ENCODE measurements around the gene WDR64. TPM values are rescaled to one million over a fixed set of nuclear protein-coding genes. Genes with fewer than 3 reads are reported as not detected.

The WDR64 gene
- total RNA-seq, 2 experiments from 2014 or later = 0.21 to 0.31 TPM

DNA sequence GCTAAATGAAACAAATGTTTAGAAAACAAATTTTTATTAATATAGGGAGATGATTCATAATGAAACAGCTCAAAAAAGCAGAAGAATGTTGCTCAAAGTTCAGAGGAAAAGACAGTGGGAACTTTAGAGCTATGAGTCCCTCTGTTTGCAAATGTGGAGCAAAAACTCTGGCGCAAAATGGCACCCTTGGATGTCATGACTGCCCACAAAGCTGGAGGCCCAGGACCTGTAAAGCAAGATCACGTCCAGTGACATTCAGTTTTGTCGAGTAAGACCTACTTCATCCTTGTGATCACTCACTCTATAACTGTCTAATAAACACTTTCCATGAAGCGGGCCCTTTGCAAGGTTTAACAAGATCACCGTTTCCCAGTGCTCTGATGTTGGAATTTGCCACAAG, 186.8 kb downstream of the WDR64 start:
- CTCF ChIA-PET = interaction anchor here (1.4 kb wide), 2 partner anchors 200 to 228 kb away, joined by 5 to 7 read pairs; no protein-coding TSS in a partner anchor
- ATAC-seq (no peak), DNase-seq (no peak)
- Mint-ChIP-seq H3K9me3 (ENCODE audit: insufficient read depth) (no peaks in the 10 kb centered on the region), H3K27ac (no peak overlapping the region), H3K27me3 (ENCODE audit: low read depth) (peaks cover 11% of the 10 kb centered on the region), H3K36me3 (ENCODE audit: low read depth) (no peaks in the 10 kb centered on the region), H3K4me1 (ENCODE audit: low read depth) (peaks cover 6% of the 10 kb centered on the region), H3K4me3 (no peak overlapping the region)
- POLR2A ChIA-PET = no interaction called here

DNA sequence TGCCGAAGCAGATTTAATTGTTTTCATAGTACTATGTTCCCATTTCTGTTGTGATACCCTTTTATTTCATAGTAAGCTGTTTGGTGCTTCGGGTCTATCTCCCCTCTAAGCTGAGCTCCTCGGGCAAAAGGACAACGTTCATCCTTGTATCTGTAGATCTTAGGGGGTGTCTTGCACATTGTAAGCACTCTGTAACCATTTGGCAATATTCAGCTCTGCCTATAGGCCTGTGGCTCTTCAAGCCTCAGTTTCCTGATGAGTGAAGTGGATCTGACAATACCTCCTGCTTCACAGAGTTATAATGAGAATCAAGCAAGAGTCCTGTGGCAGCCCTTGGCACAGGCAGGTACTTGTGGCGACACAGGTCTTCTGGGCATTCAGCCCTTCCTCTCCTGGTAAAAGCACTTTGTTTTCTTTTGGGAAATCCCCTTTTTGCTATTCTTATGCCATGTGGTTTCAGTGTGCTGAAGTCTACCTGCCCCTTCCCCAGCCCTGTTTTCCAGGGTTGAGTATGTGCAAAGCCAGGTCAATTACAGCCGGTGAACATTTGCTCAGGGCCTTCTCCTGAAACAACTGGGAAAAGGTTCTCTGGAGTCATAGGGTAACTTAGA, 187.4 kb downstream of the WDR64 start:
- no peak for DNase-seq
- no peaks in the 10 kb centered on the region for H3K36me3 Mint-ChIP-seq (ENCODE audit: low read depth)
- H3K4me3 Mint-ChIP-seq = no peak overlapping the region
- ChIA-PET CTCF (interaction anchor here (1.4 kb wide), 1 partner anchor 200 kb away, joined by 5 read pairs; no protein-coding TSS in a partner anchor), POLR2A (no interaction called here)
- no peak overlapping the region for H3K27ac Mint-ChIP-seq
- no peaks in the 10 kb centered on the region for H3K9me3 Mint-ChIP-seq (ENCODE audit: insufficient read depth)
- peaks cover 13% of the 10 kb centered on the region for H3K27me3 Mint-ChIP-seq (ENCODE audit: low read depth)
- ATAC-seq = no peak
- peaks cover 6% of the 10 kb centered on the region for H3K4me1 Mint-ChIP-seq (ENCODE audit: low read depth)

DNA sequence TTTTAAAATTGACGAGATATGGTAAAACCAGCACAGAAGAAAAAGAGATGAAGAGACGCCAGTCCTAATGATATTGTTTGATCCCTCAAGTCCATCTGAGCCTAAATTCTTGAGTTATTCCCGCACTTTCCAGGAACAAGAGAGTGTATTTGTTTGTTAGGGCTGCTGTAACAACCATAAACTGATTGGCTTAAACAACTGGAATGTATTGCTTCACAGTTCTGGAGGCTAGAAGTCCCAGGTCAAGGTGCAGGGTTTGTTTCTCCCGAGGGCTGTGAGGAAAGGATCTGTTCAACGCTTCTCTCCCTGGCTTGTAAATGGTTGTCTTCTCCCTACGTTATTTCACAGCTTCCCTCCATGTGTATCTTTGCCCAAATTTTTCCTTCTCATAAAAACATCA, 188.1 kb downstream of the WDR64 start:
- ChIA-PET CTCF (no interaction called here), POLR2A (no interaction called here)

DNA sequence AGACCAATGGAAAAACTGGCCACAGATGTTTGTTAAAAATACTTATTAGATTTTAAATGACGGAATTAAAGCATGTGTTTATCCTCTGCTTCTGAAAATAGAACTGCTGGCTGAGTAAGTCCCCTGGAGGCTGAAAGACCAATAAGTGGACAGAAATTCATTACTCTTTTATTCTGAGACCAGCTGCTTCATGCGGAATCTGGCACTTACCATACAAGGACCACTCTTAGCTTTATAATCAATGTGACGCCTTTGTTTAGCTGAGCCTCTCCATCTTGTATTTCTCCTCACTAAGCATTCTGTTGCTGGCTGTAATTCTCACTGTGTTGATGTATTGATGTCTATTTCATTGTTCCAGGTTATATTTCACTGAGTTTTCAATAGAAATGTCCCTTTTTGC, 189.6 kb downstream of the WDR64 start:
- Mint-ChIP-seq H3K27ac (no peak overlapping the region), H3K27me3 (ENCODE audit: low read depth) (peaks cover 9% of the 10 kb centered on the region), H3K9me3 (ENCODE audit: insufficient read depth) (no peaks in the 10 kb centered on the region), H3K4me3 (no peak overlapping the region), H3K4me1 (ENCODE audit: low read depth) (peaks cover 9% of the 10 kb centered on the region), H3K36me3 (ENCODE audit: low read depth) (no peaks in the 10 kb centered on the region)
- CTCF ChIA-PET = interaction anchor here (1.4 kb wide), 1 partner anchor 231 kb away, joined by 8 read pairs; no protein-coding TSS in a partner anchor
- no peak for DNase-seq
- POLR2A ChIA-PET = no interaction called here
- ATAC-seq = no peak

More for the DNA sequence above, 188.1 kb downstream of the WDR64 start:
- H3K36me3 Mint-ChIP-seq (ENCODE audit: low read depth) = no peaks in the 10 kb centered on the region
- DNase-seq = no peak
- H3K27ac Mint-ChIP-seq = no peak overlapping the region
- H3K27me3 Mint-ChIP-seq (ENCODE audit: low read depth) = peaks cover 13% of the 10 kb centered on the region
- H3K4me3 Mint-ChIP-seq = no peak overlapping the region
- no peaks in the 10 kb centered on the region for H3K9me3 Mint-ChIP-seq (ENCODE audit: insufficient read depth)
- ATAC-seq = no peak
- peaks cover 6% of the 10 kb centered on the region for H3K4me1 Mint-ChIP-seq (ENCODE audit: low read depth)

- ChIA-PET CTCF (interaction anchor here (1.1 to 1.4 kb wide), 2 partner anchors 8 to 232 kb away, joined by 3 to 4 read pairs; no protein-coding TSS in a partner anchor), POLR2A (interaction anchor here (1.7 kb wide), 1 partner anchor 11 kb away, joined by 4 read pairs; no protein-coding TSS in a partner anchor)
- ATAC-seq = no peak
- Mint-ChIP-seq H3K27me3 (ENCODE audit: low read depth) (peaks cover 9% of the 10 kb centered on the region), H3K36me3 (ENCODE audit: low read depth) (no peaks in the 10 kb centered on the region), H3K9me3 (ENCODE audit: insufficient read depth) (no peaks in the 10 kb centered on the region), H3K4me3 (no peak overlapping the region), H3K27ac (no peak overlapping the region), H3K4me1 (ENCODE audit: low read depth) (peaks cover 18% of the 10 kb centered on the region)
- DNase-seq = no peak
Observed at GRCh38 chr1:241842565-241842964, 190.5 kb downstream of the WDR64 start.

DNA sequence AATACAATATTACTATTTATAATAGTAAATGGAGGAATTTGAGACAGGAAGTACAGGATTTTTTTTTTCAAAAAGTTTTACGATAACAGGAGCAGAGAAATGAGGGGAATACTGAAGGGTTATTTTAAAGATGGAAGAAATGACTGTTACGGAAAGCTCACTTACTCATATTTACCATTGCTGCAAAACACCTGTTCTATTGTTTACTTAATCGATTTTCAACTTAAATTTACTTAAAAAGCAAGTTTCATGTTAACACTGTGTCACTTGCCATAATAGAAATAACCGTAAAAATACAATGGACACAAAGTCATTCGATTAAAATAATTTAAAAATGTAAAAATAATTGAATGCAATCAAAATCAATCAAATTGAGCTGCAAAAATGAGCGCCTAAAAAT, 192.5 kb downstream of the WDR64 start:
- Mint-ChIP-seq H3K27me3 (ENCODE audit: low read depth) (peaks cover 9% of the 10 kb centered on the region), H3K27ac (no peak overlapping the region), H3K4me3 (no peak overlapping the region), H3K9me3 (ENCODE audit: insufficient read depth) (no peaks in the 10 kb centered on the region), H3K4me1 (ENCODE audit: low read depth) (peaks cover 23% of the 10 kb centered on the region), H3K36me3 (ENCODE audit: low read depth) (peaks cover 11% of the 10 kb centered on the region)
- ChIA-PET POLR2A (no interaction called here), CTCF (interaction anchor here (1.8 kb wide), 1 partner anchor 233 kb away, joined by 10 read pairs; no protein-coding TSS in a partner anchor)
- ATAC-seq = no peak
- DNase-seq = no peak

DNA sequence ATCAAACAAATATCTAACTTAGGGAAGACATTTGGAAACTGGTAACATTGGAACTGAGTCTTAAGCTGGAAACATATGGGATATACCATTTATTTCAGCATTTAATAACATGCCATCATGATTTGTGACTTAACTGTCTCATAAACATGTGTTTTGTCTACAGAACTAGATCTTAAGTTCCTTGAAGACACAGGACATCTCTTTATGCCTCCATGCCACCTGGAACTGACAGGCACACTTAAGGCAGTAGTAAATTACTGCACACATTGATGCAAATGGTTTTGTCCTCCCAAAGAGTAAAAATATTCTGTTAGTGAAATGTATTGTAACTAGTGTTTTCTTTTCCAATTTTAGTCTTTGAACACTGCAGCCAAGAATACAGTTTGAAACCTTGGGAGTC, 194.3 kb downstream of the WDR64 start:
- ChIA-PET CTCF (interaction anchor here (1.2 to 2.8 kb wide), 2 partner anchors 219 to 236 kb away, joined by 5 to 12 read pairs; no protein-coding TSS in a partner anchor), POLR2A (interaction anchor here (2.9 kb wide), 1 partner anchor 205 kb away, joined by 12 read pairs; the partner anchor contains the start of genes CHML and OPN3)
- DNase-seq = no peak
- Mint-ChIP-seq H3K36me3 (ENCODE audit: low read depth) (peaks cover 17% of the 10 kb centered on the region), H3K27ac (peak overlapping the region; percentile 17), H3K27me3 (ENCODE audit: low read depth) (peaks cover 7% of the 10 kb centered on the region), H3K4me3 (no peak overlapping the region), H3K9me3 (ENCODE audit: insufficient read depth) (no peaks in the 10 kb centered on the region), H3K4me1 (ENCODE audit: low read depth) (peaks cover 30% of the 10 kb centered on the region)
- no peak for ATAC-seq

GRCh38 chr1:241846862-241847539, 194.9 kb downstream of the WDR64 start:
- H3K27me3 Mint-ChIP-seq (ENCODE audit: low read depth) = peaks cover 7% of the 10 kb centered on the region
- no peaks in the 10 kb centered on the region for H3K9me3 Mint-ChIP-seq (ENCODE audit: insufficient read depth)
- peak overlapping the region; percentile 96 for H3K4me3 Mint-ChIP-seq
- POLR2A ChIA-PET = interaction anchor here (1.1 to 2.9 kb wide), 3 partner anchors 206 to 311 kb away, joined by 3 to 12 read pairs (median 4); partner anchors contain the start of genes CHML and OPN3
- no peak for DNase-seq
- CTCF ChIA-PET = interaction anchor here (0.6 to 2.8 kb wide), 6 partner anchors 151 to 361 kb away, joined by 3 to 12 read pairs (median 4); no protein-coding TSS in a partner anchor
- no peak for ATAC-seq
- H3K27ac Mint-ChIP-seq = peak overlapping the region; percentile 100
- H3K36me3 Mint-ChIP-seq (ENCODE audit: low read depth) = peaks cover 23% of the 10 kb centered on the region
- peaks cover 32% of the 10 kb centered on the region for H3K4me1 Mint-ChIP-seq (ENCODE audit: low read depth)

DNA sequence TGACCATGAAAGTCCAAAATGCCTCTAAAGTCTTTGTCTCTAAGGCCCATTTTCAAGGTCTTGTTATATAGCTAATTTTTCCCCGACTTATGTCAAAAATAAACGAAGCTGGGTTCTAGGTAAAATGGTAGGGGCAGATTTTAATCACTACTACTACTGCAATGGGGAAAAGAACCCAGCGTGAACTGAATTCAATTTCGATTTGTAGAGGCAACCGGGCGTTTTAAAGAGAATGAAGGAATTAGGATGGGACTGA, 195.4 kb downstream of the WDR64 start:
- peaks cover 32% of the 10 kb centered on the region for H3K4me1 Mint-ChIP-seq (ENCODE audit: low read depth)
- no peak for ATAC-seq
- peak overlapping the region; percentile 100 for H3K27ac Mint-ChIP-seq

GRCh38 chr1:241847796-241848685, 196.0 kb downstream of the WDR64 start, which contains the start of gene EXO1:
Gene EXO1, plus strand, starts transcription at chr1:241848204. Its CDS starts 2,222 bp downstream, at chr1:241850426.
- POLR2A ChIA-PET = interaction anchor here (0.6 to 2.9 kb wide), 5 partner anchors 13 to 312 kb away, joined by 3 to 12 read pairs (median 4); partner anchors contain the start of genes CHML and OPN3

More for the DNA sequence above, 195.4 kb downstream of the WDR64 start:
- peaks cover 7% of the 10 kb centered on the region for H3K27me3 Mint-ChIP-seq (ENCODE audit: low read depth)
- H3K36me3 Mint-ChIP-seq (ENCODE audit: low read depth) = peaks cover 27% of the 10 kb centered on the region
- POLR2A ChIA-PET = interaction anchor here (0.6 to 2.9 kb wide), 4 partner anchors 207 to 311 kb away, joined by 3 to 12 read pairs (median 4); partner anchors contain the start of genes CHML and OPN3
- no peak for DNase-seq
- peak overlapping the region; percentile 96 for H3K4me3 Mint-ChIP-seq
- H3K9me3 Mint-ChIP-seq (ENCODE audit: insufficient read depth) = no peaks in the 10 kb centered on the region
- CTCF ChIA-PET = interaction anchor here (0.6 to 2.8 kb wide), 6 partner anchors 151 to 362 kb away, joined by 3 to 12 read pairs (median 4); no protein-coding TSS in a partner anchor

More at GRCh38 chr1:241847796-241848685, 196.0 kb downstream of the WDR64 start, which contains the start of gene EXO1:
- ATAC-seq (peak; percentile 97), DNase-seq (peak; percentile 93)
- no peaks in the 10 kb centered on the region for H3K9me3 Mint-ChIP-seq (ENCODE audit: insufficient read depth)
- H3K36me3 Mint-ChIP-seq (ENCODE audit: low read depth) = peaks cover 28% of the 10 kb centered on the region
- peak within 1 kb of the TSS; percentile 96 for H3K4me3 Mint-ChIP-seq
- H3K27me3 Mint-ChIP-seq (ENCODE audit: low read depth) = peaks cover 3% of the 10 kb centered on the region
- CTCF ChIA-PET = interaction anchor here (0.6 to 2.8 kb wide), 6 partner anchors 150 to 362 kb away, joined by 3 to 12 read pairs (median 4); no protein-coding TSS in a partner anchor
- peaks cover 32% of the 10 kb centered on the region for H3K4me1 Mint-ChIP-seq (ENCODE audit: low read depth)
- peak within 1 kb of the TSS; percentile 100 for H3K27ac Mint-ChIP-seq

All from activated CD8-positive, alpha-beta T cell treated with anti-CD3 and anti-CD28 coated beads, Interleukin-2, amount 10 ng/mL, durations not matched to agents 7 days and 5 days (primary cell).